NT2/D1 (cell line): Measurements from ENCODE around the gene MCTP1.

Experiments used
- YY1 ChIP-seq: IDR thresholded peaks from 2 replicates; pipeline ENCODE4 v1.6.1; 2011; ENCODE audit not compliant: insufficient read length, insufficient read depth
- ZNF274 ChIP-seq: IDR thresholded peaks from 2 replicates; pipeline ENCODE4 v1.6.1; 2011; ENCODE audit warnings: mild to moderate bottlenecking, low read depth, low read length

DNA sequence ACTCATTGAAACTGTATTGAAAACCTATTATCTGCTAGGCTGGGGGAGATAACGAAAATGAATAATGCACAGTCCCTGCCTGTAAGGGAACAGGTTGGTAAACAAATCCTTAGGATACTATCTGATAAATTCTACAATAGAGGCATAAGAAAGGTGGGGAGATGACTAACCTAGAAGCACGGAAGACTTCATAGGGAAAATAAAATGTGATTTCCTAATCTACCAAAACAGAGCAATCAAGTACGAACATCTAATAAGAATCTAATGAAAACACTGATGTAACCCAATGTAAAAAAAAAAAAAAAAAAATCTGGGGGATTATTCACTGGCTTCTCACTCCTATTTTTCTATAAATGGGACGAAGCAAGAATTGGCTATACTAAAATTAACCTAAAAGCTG lies 542.0 kb downstream of the MCTP1 start:
- no peak for TF ChIP-seq ZNF274
- TF ChIP-seq YY1, result no peak
